GM21515 (cell line): Measurements from ENCODE around the gene MS4A6A.
"Not testable (repeated sequence)": the region's sequence is repeated elsewhere in the genome, so short reads cannot be mapped to it uniquely, and the experiment has no call there.

Experiments used
- ATAC-seq: cut with Tn5 transposase; IDR thresholded peaks from one replicate; pipeline ENCODE4 v1.9.1; 2021; ENCODE audit not compliant: unreplicated experiment

Gene MS4A6A

DNA sequence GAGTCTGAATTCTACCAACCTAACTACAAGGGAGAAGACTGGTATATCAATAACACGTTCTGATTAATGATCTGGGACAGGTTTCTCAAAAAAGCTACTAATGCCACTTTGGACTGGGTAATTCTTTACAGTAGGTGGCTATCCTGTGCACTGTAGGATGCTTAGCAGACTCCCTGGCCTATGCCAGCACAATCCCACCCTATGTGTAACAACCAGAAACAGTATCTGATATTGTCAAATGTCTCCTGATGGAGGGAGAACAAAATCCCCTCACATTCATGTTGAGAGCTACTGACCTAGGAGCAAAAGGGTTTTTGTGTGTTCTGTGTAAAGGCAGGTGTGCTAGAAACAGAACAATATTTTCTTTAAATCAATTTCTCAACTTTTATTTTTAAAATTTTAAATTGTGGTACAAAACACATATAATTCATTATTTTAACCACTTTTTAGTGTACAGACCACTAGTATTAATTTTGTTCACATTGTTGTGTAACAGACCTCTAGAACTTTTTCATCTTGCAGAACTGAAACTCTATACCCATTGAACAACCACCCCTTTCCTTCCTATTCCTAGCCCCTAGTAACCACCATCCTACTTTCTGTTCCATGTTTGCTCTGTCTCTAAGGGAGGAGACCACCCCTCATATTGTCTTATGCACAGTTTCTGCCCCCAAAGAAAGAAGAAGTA lies 2.1 kb upstream of the MS4A6A start:
- ATAC-seq = peak; percentile 54

DNA sequence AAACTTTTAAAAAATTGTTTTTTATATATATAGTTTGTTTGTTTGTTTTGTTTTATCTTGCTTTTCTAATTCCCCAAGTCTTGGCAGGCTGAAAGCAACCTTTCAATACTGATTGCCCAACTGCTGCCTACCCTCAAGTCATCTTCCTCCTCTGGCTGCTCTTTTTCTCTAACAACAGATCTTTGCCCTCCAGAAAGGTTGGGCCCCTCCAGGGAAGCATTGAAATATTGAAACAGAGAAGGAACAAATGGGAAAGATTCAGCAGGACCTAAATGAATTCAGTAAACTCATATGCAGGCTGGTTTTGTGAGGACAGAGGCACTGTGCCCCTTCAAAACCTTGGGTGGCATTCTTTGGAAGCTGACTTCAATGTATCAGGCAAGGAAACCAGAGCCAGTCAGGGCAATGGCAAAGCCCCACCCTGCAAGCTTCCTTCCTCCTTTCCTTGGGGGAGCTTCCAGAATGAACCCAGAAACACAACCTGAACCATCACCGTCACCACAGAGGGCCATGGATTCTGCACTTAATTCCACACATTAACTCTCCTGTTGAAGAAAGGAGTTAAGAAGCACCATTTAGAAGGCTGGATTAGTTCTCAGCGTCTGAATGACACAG lies 815 bp upstream of the MS4A6A start:
- ATAC-seq = no peak

DNA sequence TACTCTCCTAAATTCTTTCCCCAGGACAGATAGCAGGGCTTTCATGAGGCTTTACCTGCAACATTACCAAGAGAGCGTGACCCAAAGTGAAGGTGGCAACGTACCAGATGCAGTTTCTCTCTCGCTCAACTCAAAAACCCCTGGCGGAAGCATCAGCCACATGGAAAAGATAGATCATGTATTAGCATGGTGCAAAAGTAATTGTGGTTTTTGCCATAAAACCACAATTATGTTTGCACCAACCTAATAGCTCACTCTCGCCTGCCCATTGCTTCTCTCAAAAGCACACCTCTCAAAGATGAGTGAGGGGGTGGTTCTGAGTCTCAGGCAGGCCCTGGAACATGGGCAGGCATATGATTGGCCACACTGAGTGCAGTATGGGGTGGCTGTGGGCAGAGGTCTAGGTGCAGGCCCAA lies 7.0 kb downstream of the MS4A6A start:
- no peak for ATAC-seq

DNA sequence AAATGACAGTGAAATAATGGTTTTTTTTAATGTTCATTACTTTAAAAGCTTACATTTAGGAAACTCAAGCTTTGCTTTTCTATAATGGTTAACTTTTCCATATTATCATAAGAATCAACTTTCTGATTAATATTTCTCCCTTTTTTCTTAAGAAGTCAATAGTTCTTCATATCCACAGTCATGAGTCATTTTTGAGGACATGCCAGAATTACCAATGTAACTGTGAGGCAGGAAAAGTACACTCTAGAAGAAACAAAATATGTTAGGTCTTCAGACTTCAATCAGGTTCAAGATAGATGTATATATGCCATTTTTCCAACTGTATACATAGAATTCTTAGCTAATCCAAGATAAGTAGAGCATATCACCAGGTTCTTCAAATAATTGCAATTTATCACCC lies 10.9 kb downstream of the MS4A6A start:
- no peak for ATAC-seq

DNA sequence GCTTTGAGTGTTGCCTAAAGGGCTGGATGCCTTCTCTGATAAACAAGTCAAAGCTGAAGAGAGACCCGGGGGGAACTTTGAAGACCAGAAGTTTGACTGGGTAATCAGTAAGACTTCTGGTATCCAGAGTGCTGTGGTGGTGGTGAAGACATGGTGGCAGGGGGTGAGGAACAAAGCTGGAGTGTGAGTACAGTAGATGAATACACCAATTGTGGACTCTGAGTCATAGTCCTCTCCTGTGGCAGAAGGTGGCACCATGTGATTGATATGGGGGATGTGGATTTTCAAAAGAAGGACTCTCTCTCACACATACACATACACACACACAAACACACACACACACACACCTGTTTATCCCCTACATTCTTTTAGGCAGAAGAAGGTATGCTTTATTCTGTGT lies 12.3 kb downstream of the MS4A6A start:
- ATAC-seq = no peak

DNA sequence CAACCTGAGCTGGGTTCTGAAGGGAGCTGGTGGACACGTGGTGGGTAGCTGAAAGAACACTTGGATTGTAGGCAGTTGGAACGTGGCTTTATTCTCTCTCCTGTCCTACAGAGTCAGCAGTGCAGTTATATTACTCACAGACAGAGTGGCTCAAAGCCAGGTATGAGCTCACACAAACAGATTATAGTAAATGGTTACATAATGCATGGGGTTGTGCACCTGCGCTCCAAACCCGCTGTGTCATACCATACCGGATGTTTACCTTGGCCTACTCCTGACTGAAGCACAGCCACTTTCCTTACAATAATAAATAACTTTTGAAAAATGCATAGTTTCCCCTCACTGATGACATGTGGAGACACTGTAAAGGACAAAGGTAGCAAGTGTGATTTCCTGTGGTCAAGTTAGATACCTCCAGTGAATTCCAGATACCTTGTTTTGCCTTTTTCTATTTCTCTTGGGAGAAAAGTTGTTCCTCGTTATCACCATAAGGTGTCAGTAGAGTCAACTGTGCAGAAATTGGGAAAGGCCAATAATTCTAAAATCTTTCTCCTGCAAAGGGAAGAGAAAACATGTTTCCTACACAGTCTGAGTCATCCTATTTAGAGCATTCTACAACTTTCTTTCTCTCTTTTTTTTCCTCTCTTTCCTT lies 13.5 kb downstream of the MS4A6A start:
- ATAC-seq = no peak

DNA sequence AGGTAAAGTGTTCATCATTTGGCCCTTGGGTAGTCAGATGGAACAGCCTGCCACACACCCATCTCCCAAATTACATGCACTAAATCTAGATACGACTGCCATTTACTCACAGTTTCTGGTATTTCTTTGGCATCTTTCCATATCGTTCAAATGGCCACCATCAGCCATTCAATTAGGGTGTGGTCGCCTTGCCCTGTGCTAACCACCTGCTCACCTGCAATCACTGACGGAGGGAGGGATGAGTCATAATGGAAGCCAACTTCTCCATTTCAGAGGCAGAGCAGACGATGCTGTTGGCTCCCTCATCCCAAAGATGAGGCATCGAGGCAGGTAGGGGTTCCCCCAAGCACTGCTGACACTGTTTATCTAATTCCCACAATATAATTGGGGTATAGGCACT lies 14.6 kb downstream of the MS4A6A start:
- no peak for ATAC-seq

DNA sequence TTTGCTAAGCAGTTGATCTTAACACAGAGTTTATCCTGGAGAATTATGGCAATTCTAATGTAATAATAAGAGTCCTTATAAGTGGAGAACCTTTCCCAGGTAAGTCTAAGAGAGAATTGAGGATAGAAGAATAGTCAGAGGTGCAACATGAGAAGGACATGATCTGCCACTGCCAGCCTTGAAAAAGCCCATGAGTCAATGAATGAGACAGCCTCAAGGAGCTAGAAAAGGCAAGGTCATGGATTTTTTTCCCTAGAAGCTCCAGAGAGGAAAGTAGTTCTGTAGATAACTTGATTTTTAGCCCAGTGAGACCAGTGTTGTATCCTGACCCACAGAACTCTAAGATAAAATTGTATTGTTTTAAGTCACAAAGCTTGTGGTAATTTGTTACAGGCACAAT lies 16.9 kb downstream of the MS4A6A start:
- ATAC-seq = no peak

DNA sequence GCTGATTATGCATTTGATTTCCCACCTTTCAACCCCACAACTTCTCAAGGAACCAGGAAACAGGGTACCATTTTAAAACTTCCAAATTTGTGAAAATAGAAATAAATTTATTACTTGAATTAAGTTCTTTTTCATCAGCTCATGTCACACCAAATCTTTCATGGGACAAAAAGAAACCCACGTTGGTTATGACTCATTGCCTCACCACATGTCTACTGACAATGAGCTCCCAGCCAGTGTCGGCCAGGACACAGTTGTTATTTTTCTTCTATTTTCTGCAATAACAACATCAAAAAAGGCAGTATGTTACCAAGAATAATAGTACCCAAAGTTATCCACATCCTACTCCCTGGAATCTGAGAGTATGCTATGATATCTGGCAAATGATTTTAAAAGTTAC lies 17.3 kb downstream of the MS4A6A start:
- ATAC-seq = no peak

DNA sequence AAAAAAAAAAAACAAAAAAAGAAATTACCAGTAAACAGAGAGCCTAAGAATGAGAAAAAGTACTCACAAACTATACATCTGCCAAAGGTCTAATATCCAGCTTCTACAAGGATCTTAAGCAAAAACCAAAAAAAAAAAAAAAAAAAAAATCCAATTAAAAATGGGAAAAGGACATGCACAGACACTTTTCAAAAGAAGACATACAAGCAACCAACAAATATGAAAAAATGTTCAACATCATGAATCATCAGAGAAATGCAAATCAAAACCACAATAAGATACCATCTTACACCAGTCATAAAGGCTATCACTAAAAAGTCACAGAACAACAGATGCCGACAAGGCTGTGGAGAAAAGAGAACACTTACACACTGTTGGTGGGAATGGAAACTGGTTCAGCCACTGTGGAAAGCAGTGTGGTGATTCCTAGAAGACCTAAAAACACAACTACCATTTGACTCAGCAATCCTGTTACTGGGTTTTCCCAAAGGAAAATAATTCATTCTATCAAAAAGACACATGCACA lies 18.3 kb downstream of the MS4A6A start:
- no peak for ATAC-seq

DNA sequence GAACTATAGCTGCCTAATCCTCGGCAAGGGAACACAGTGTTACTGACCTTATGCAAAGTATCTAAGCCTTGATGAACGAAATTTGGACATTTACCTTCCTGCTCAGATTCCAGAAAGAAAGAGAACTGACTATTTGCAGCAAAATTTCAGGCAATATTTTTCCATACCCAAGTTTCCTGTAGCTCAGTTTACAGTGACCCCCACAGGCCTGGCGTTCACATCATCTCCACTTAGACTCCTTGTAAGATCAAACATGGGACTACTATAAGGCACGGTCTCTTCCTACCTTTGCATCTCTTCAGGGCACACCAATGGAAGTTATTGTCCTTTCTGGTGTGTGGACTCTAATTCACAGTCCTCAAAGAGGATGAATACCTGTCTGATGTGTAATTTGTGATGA lies 21.1 kb downstream of the MS4A6A start:
- no peak for ATAC-seq

DNA sequence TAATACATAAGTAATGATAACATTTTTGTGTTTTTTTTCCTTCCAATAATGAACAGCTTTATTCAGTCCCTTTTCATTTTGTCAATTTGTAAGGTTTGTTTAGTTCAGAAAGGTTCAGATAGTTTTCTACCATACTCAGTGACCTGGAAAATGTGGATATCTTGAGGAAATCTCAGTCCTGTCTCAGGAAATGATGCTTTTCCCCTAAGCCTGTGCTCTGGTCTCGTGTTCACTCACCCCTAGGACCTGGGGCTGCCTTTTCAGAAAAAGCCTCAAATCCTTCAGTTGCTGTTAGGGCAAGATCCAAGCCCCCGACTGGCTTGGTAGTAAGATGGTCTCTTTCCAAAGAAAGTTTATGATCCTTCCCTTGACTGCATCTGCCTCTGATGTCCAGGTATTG lies 21.8 kb downstream of the MS4A6A start:
- no peak for ATAC-seq

DNA sequence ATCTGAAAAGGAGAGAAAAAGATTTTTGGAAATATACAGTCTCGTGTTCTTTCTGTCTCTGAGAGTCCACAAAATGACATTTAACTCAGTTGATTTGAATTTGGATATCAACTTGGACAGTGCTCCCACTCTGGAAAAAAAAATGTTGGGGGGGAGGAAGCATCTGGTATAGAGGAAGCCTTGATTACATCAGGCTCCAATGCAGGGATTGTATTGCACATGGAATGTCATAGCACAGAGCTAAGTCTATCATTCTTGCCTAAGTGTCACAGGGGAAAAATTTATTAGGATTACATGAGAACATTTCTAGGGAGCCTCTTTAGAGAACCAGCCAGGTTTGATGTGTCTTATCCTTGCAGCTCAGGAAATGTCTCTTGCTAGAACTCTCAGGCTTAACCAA lies 23.0 kb downstream of the MS4A6A start:
- ATAC-seq = no peak

DNA sequence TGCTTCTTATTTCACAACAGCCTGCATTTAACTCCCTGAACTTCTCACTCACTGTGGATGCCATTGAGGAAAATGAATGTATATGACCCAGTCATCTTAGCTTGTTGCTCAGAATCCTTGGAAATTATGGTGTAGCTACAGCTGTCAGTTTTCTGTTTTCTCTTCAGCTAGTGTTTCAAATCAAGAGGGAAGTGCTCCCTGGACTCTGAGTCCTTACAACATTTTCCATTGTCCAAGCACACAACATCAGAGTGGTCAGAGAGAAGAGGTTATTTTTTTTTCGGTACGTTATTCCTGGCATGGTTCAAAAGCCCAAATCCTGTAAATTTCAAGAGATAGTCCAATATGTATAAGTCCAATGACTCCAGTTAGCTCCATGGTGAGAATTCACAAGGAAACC lies 23.6 kb downstream of the MS4A6A start:
- ATAC-seq = no peak

DNA sequence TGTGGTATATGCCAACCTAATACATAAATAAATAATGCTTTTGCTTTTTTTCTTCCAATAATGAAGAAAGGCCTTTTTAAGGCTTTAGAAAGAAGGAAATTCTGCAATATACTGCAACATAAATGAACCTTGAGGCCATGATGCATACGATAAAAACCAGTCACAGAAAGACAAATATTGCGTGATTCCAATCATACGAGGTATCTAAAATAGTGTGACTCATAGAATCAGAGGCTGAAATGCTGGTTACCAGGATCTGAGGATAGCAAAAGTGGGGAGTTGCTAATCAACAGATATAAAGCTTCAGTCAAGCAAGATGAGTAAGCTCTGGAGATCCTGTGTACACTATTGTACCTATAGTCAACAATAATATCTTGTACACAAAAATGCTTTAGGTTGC lies 24.2 kb downstream of the MS4A6A start:
- no peak for ATAC-seq

DNA sequence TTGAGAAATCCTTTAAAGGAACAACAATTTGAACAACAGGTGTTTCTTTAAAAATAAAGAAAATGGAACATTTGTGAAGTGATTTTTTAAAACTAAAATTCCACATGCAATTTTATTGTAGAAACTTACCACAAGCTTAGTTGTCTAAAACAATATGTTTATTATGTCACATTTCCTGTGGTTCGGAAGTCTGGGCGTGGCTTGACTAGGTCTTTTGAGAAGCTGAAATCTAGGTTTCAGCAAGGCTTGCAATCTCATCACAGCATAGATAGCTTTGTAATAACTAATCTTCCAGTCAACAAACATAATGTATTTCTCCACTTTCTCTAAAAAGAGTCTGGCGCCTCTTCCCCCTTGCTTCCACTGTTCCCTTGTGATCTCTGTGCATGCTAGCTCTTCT lies 27.0 kb downstream of the MS4A6A start:
- ATAC-seq = no peak

DNA sequence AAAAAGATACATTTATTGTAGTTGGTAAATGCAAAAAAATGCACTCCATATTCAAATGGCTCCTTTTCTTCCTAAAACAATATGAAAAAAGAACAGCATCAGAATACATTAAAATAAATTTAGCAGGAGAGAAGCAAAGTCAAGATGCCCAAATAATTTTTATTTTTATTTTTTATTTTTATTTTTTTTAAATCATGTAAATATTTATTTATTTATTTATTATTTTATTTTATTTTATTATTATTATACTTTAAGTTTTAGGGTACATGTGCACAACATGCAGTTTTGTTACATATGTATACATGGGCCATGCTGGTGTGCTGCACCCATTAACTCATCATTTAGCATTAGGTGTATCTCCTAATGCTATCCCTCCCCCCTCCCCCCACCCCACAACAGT lies 30.2 kb downstream of the MS4A6A start:
- not testable (repeated sequence) for ATAC-seq

DNA sequence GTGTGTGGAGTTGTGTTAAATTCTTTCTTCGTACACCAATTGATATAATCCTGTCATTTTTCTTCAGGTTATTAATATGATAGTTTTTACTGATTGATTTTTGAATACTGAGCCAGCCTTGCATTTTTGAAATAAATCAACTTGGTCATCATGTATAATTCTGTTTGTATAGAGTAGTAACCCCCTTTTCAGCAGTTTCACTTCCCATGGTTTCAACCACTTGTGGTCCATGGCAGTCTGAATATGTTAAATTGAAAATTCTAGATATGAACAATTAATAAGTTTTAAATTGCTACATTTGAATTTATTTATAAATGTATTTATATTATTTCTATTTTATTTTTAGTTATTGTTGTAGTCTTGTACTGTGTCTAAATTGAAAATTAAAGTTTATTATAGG lies 32.6 kb downstream of the MS4A6A start:
- no peak for ATAC-seq

DNA sequence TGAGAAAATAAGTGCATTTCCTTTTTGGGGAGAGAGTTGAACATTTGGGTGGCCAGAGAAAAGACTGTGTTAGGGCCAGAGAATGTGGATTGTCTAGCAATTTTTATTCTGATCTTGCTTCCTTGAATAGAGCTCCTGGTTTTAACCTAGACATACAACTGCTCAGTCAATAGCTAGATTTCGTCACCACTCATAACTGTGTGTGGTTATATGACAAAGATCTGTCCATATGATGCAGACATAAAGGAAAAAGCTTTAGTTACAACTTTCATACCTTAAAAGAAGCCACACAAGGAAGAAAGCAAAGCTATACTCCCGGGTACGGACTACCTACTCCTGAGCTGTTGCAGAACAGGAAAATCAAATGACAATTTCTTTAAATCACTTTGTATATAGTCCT lies 37.2 kb downstream of the MS4A6A start:
- ATAC-seq = no peak

DNA sequence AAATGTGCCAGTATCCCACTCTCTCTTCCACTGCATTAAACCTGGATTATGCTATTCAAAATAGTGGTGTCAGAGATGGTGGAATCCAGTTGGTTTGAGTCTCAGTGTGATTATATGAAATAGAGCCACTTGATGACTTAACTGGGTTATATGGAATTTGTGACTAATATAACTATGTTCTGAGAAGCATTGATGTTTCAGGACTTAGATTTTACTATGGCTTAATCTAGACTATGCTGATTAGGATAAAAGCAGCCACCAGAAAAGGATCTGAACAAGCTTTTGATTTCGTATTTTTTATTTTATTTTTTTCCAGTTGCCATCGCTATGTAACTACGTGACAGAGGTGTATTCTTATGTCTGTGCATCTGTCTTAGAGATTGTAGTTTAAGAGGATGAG lies 39.1 kb downstream of the MS4A6A start:
- ATAC-seq = no peak

DNA sequence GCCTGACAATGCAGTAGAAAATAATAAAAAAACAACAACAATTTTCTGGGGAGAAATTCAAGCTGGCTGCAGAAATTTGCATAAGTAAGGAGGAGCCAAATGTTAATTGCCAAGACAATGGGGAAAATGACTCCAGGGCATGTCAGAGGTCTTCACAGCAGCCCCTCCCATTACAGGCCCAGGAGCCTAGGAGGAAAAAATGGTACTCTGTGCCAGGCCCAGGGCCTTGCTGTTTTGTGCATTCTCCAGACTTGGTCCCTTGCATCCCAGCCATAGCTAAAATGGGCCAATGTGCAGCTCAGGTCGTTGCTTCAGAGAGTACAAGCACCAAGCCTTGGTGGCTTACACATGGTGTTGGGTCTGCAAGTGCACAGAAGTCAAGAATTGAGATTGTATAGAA lies 49.0 kb downstream of the MS4A6A start:
- no peak for ATAC-seq

DNA sequence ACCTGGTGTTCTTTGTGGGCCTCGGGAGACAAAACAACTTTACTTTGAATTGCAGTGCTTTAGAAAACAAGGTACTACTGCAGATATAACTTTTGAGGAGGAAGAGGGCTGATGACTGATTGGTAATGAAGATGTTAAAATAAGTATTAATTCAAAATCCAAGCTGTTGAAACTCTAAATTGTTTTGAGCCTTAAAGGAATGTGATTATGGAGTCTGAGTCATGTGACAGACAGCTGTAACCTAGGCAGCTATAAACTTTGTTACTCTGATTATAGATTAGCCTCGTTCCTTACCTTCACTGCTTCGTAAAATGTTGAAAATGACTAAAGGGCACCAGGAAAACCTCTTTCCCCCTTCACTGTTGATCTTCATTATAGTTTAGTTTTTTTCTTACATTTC lies 51.0 kb downstream of the MS4A6A start:
- no peak for ATAC-seq
